SK-N-SH (cell line): ENCODE measurements around the gene PPA1. TPM values are rescaled to one million over a fixed set of nuclear protein-coding genes. Genes with fewer than 3 reads are reported as not detected.

ENCODE experiments used
- CTCF ChIA-PET: fragments of 300-600, 350-600 bp; formaldehyde crosslinking; extraction: SDS; loops from one replicate; lab custom pipeline; 2021; lab: Yijun Ruan, JAX
- POLR2A ChIA-PET: fragments of 350-600 bp; sonication (Branson Sonifier 250); formaldehyde crosslinking; extraction: SDS; loops from one replicate; lab custom pipeline; 2020; ENCODE audit warnings: antibody characterized with exemption, inconsistent platforms; lab: Yijun Ruan, JAX
- DNase-seq: peaks from one replicate; pipeline ENCODE4 v3.0.0; 2012
- H2AFZ ChIP-seq: fragments of 200-600 bp; sonication (generic); 2 replicates; pipeline ENCODE4 v1.8.1; 2016; ENCODE audit warnings: antibody characterized with exemption, mild to moderate bottlenecking, low read depth
- H3F3A ChIP-seq: fragments of 200-600 bp; sonication (generic); replicated peaks from 2 replicates; pipeline ENCODE3; 2016; ENCODE audit warnings: antibody characterized with exemption, mild to moderate bottlenecking; ENCODE audit not compliant: insufficient read depth
- H3K27ac ChIP-seq, 2 experiments: fragments of 200-500 bp in 1 of 2; fragments of 200-600 bp in 1 of 2; sonication (Bioruptor generic) in 1 of 2; sonication (generic), shearing (Covaris generic) in 1 of 2; 2 replicates each; pipeline versions ENCODE4 v1.5.1 to v1.6.1; 2014 to 2016; ENCODE audit warnings: low read depth in 2 of 2, inconsistent platforms in 1 of 2, low read length in 1 of 2, mild to moderate bottlenecking in 1 of 2, mixed read lengths in 1 of 2
- H3K27me3 ChIP-seq: fragments of 200-600 bp; sonication (generic), shearing (Covaris generic); 2 replicates; pipeline ENCODE4 v1.6.1; 2016; ENCODE audit warnings: mixed run types; ENCODE audit not compliant: insufficient read depth
- H3K36me3 ChIP-seq, 2 experiments: fragments of 200-500 bp in 1 of 2; fragments of 200-600 bp in 1 of 2; sonication (Bioruptor generic) in 1 of 2; sonication (generic) in 1 of 2; replicated peaks in 1 of 2; 2 replicates each; pipeline versions ENCODE3 to v1.5.1; 2014 to 2016; ENCODE audit warnings: low read length in 1 of 2, mild to moderate bottlenecking in 1 of 2; ENCODE audit not compliant: insufficient read depth in 2 of 2, control insufficient read depth in 1 of 2
- H3K4me1 ChIP-seq, 2 experiments: fragments of 200-500 bp in 1 of 2; fragments of 200-600 bp in 1 of 2; sonication (Bioruptor generic) in 1 of 2; sonication (generic), shearing (Covaris generic) in 1 of 2; 2 replicates each; pipeline versions ENCODE4 v1.5.1 to v1.6.1; 2014 to 2016; ENCODE audit warnings: low read depth in 1 of 2, low read length in 1 of 2, mixed run types in 1 of 2; ENCODE audit not compliant: insufficient read depth in 2 of 2, control insufficient read depth in 1 of 2
- H3K4me2 ChIP-seq: fragments of 200-600 bp; sonication (generic), shearing (Covaris generic); 2 replicates; pipeline ENCODE4 v1.6.1; 2017; ENCODE audit warnings: mixed run types
- H3K4me3 ChIP-seq, 2 experiments: fragments of 200-500 bp in 1 of 2; fragments of 200-600 bp in 1 of 2; sonication (Bioruptor generic) in 1 of 2; sonication (generic), shearing (Covaris generic) in 1 of 2; 2 replicates each; pipeline versions ENCODE4 v1.5.1 to v1.8.1; 2014 to 2016; ENCODE audit warnings: low read depth in 2 of 2, inconsistent platforms in 1 of 2, low read length in 1 of 2, mild to moderate bottlenecking in 1 of 2, mixed read lengths in 1 of 2, moderate library complexity in 1 of 2
- H3K79me2 ChIP-seq: fragments of 200-600 bp; sonication (generic); 2 replicates; pipeline ENCODE4 v1.8.1; 2017; ENCODE audit warnings: mild to moderate bottlenecking; ENCODE audit not compliant: insufficient read depth
- H3K9ac ChIP-seq: fragments of 200-600 bp; sonication (generic); 2 replicates; pipeline ENCODE4 v1.6.1; 2017; ENCODE audit warnings: mixed run types
- H3K9me2 ChIP-seq: fragments of 200-600 bp; sonication (generic); 2 replicates; pipeline ENCODE4 v1.6.1; 2017; ENCODE audit warnings: mixed run types
- H3K9me3 ChIP-seq: fragments of 200-600 bp; sonication (generic); 2 replicates; pipeline ENCODE4 v1.6.1; 2017; ENCODE audit warnings: mixed run types, mild to moderate bottlenecking, moderate library complexity
- H4K20me1 ChIP-seq: fragments of 200-600 bp; sonication (generic); 2 replicates; pipeline ENCODE4 v1.6.1; 2017; ENCODE audit warnings: mild to moderate bottlenecking, mixed run types; ENCODE audit not compliant: insufficient read depth
- CHD2 ChIP-seq: fragments of 150-350 bp; IDR thresholded peaks from 2 replicates; pipeline ENCODE4 v1.6.1; 2018; ENCODE audit warnings: low read length; ENCODE audit not compliant: partially characterized antibody
- CTCF ChIP-seq: fragments of 200-600 bp; sonication (generic); IDR thresholded peaks from 2 replicates; pipeline ENCODE4 v1.6.1; 2017; ENCODE audit warnings: antibody characterized with exemption, mild to moderate bottlenecking, moderate library complexity
- EP300 ChIP-seq, 2 experiments: IDR thresholded peaks; 2 replicates each; pipeline versions ENCODE4 v1.4.0 to v1.6.1; 2012; ENCODE audit warnings: borderline replicate concordance in 1 of 2, low read depth in 1 of 2, low read length in 1 of 2
- EZH2phosphoT487 ChIP-seq: fragments of 200-600 bp; sonication (generic); IDR thresholded peaks from 2 replicates; pipeline ENCODE4 v1.6.1; 2017; ENCODE audit warnings: low read depth, mixed run types, mild to moderate bottlenecking, antibody characterized with exemption, moderate library complexity, borderline replicate concordance
- FOSL2 ChIP-seq: IDR thresholded peaks from 2 replicates; pipeline ENCODE4 v1.4.0; 2012; ENCODE audit warnings: low read depth, mild to moderate bottlenecking, moderate library complexity, borderline replicate concordance
- FOXM1 ChIP-seq: IDR thresholded peaks from 2 replicates; pipeline ENCODE4 v1.4.0; 2012; ENCODE audit warnings: low read depth, mild to moderate bottlenecking
- GABPA ChIP-seq: IDR thresholded peaks from 2 replicates; pipeline ENCODE4 v1.4.0; 2012; ENCODE audit warnings: low read depth, mild to moderate bottlenecking
- GATA2 ChIP-seq: sonication (generic); formaldehyde crosslinking; IDR thresholded peaks from 2 replicates; pipeline ENCODE4 v1.5.0; 2020; ENCODE audit warnings: mild to moderate bottlenecking, missing genetic modification reagents
- JUND ChIP-seq: IDR thresholded peaks from 2 replicates; pipeline ENCODE4 v1.4.0; 2012
- MAX ChIP-seq: IDR thresholded peaks from 2 replicates; pipeline ENCODE4 v1.4.0; 2012; ENCODE audit warnings: low read depth
- MEF2A ChIP-seq: IDR thresholded peaks from 2 replicates; pipeline ENCODE4 v1.4.0; 2012; ENCODE audit warnings: low read depth, borderline replicate concordance
- MXI1 ChIP-seq: IDR thresholded peaks from 2 replicates; pipeline ENCODE4 v1.6.1; 2012; ENCODE audit warnings: mild to moderate bottlenecking, low read depth, low read length, improper control_type of control experiment
- NFIC ChIP-seq: IDR thresholded peaks from 2 replicates; pipeline ENCODE4 v1.4.0; 2012; ENCODE audit warnings: borderline replicate concordance
- NRF1 ChIP-seq: IDR thresholded peaks from 2 replicates; pipeline ENCODE4 v1.6.1; 2012; ENCODE audit warnings: low read depth, mild to moderate bottlenecking, low read length
- SIN3A ChIP-seq: IDR thresholded peaks from 2 replicates; pipeline ENCODE4 v1.6.1; 2012; ENCODE audit warnings: low read depth, mild to moderate bottlenecking, low read length, moderate library complexity, borderline replicate concordance
- TAF1 ChIP-seq: IDR thresholded peaks from 2 replicates; pipeline ENCODE4 v1.6.1; 2012; ENCODE audit warnings: low read depth, mild to moderate bottlenecking, low read length, moderate library complexity, borderline replicate concordance
- TCF12 ChIP-seq: IDR thresholded peaks from 2 replicates; pipeline ENCODE4 v1.4.0; 2012
- TEAD4 ChIP-seq: IDR thresholded peaks from 2 replicates; pipeline ENCODE4 v1.4.0; 2012; ENCODE audit warnings: mild to moderate bottlenecking, borderline replicate concordance; ENCODE audit not compliant: insufficient read depth
- USF2 ChIP-seq: fragments of 150-350 bp; IDR thresholded peaks from 2 replicates; pipeline ENCODE4 v1.6.1; 2017; ENCODE audit warnings: antibody characterized with exemption, low read length, low read depth, borderline replicate concordance
- YY1 ChIP-seq: IDR thresholded peaks from 2 replicates; pipeline ENCODE4 v1.4.0; 2012; ENCODE audit warnings: low read depth, mild to moderate bottlenecking
- ZBTB33 ChIP-seq: IDR thresholded peaks from 2 replicates; pipeline ENCODE4 v1.4.0; 2012; ENCODE audit warnings: low read depth, borderline replicate concordance
- whole genome bisulfite sequencing: methylation state at CpG from one replicate; pipeline ENCODE4 v1.1.6; 2017; ENCODE audit warnings: low lambda C conversion rate; 5-methylcytosine and 5-hydroxymethylcytosine counted together
- polyA plus RNA-seq, 3 experiments: library from polyadenylated mRNA; depleted of rRNA; stranded (reverse); fragments of >200 nt; gene quantifications; 2 replicates each; pipeline ENCODE4 v1.2.3, GENCODE V29; 2012

Gene PPA1
- polyA plus RNA-seq, 1 of the 3 experiments (the other 2 are of a cell fraction), result 125 TPM

GRCh38 chr10:70221030-70221429 is 12.2 kb downstream of the PPA1 start (continued):
- TF ChIP-seq CTCF (no peak), MXI1 (no peak), NRF1 (no peak)

GRCh38 chr10:70212879-70213278 is 20.4 kb downstream of the PPA1 start:
- no peak for TF ChIP-seq TAF1
- TF ChIP-seq USF2, result no peak
- TF ChIP-seq NRF1, result no peak
- no peak for TF ChIP-seq YY1
- no peak for TF ChIP-seq CHD2
- TF ChIP-seq MEF2A, result no peak
- TF ChIP-seq MAX, result no peak
- TF ChIP-seq TCF12, result no peak
- TF ChIP-seq JUND, result no peak
- TF ChIP-seq GABPA, result no peak
- TF ChIP-seq ZBTB33, result no peak
- no peak for TF ChIP-seq NFIC
- no peak for TF ChIP-seq TEAD4
- TF ChIP-seq FOSL2, result no peak
- no peak for TF ChIP-seq GATA2
- no peak for TF ChIP-seq EZH2phosphoT487
- no peak for TF ChIP-seq FOXM1
- no peak for TF ChIP-seq EP300 (IDR thresholded peaks at IDR 0.05; ENCODE audit: borderline replicate concordance in 1 of 2, low read depth in 1 of 2, low read length in 1 of 2)
- TF ChIP-seq SIN3A, result no peak
- Histone ChIP-seq H3K36me3 (peaks cover 53 to 78% of the 10 kb centered on the region in 2 experiments), H3K27ac (no peak overlapping the region), H3K4me3 (no peak overlapping the region), H3F3A (peaks cover 9% of the 10 kb centered on the region), H3K9ac (no peak overlapping the region), H3K9me2 (no peaks in the 10 kb centered on the region), H3K4me1 (no peaks in the 10 kb centered on the region), H3K9me3 (no peaks in the 10 kb centered on the region), H4K20me1 (no peaks in the 10 kb centered on the region), H3K4me2 (no peak overlapping the region), H3K27me3 (no peaks in the 10 kb centered on the region), H3K79me2 (no peaks in the 10 kb centered on the region), H2AFZ (no peak overlapping the region)
- POLR2A ChIA-PET, result no interaction called here
- no peak for DNase-seq
- 96% methylated on average over 1 of the region's 1 CpG for WGBS
- CTCF ChIA-PET, result interaction anchor here (1.0 to 5.3 kb wide), 2 partner anchors 9 to 151 kb away, joined by 5 to 20 read pairs; no protein-coding TSS in a partner anchor
